ENCODE measurements around the gene CD44. TPM values are rescaled to one million over a fixed set of nuclear protein-coding genes. Genes with fewer than 3 reads are reported as not detected.

The CD44 gene
- 430 and 431 TPM in 2 replicates for total RNA-seq

GRCh38 chr11:35138943-35139721 lies at the start of gene CD44:
Gene CD44, plus strand, starts transcription at chr11:35139171. Its CDS starts 133 bp downstream, at chr11:35139304.

Other genes starting within 250 kb of the CD44 start
- gene APIP, start 222.8 kb upstream of the CD44 start, total RNA-seq, result 18.0 and 18.2 TPM in 2 replicates
- 21.3 and 25.8 TPM in 2 replicates for gene PDHX, start 222.6 kb upstream of the CD44 start, total RNA-seq